H1 (cell line): ENCODE measurements around the gene RAB25. TPM values are rescaled to one million over a fixed set of nuclear protein-coding genes. Genes with fewer than 3 reads are reported as not detected.

ENCODE experiments used
- CREB1 ChIP-seq: IDR thresholded peaks from 2 replicates; pipeline ENCODE4 v1.6.1; 2012; ENCODE audit warnings: inconsistent platforms
- E2F6 ChIP-seq: IDR thresholded peaks from 2 replicates; pipeline ENCODE4 v1.6.1; 2012; ENCODE audit warnings: inconsistent platforms
- FOSL1 ChIP-seq: IDR thresholded peaks from 2 replicates; pipeline ENCODE4 v1.6.1; 2011; ENCODE audit warnings: mild to moderate bottlenecking, low read depth, low read length, moderate library complexity; ENCODE audit not compliant: insufficient read depth
- HDAC2 ChIP-seq, 2 experiments: fragments of 300-600 bp in 1 of 2; sonication (generic) in 1 of 2; IDR thresholded peaks; 2 replicates each; pipeline ENCODE4 v1.6.1; 2011 to 2012; ENCODE audit warnings: low read depth in 2 of 2, low read length in 2 of 2, mild to moderate bottlenecking in 2 of 2, moderate library complexity in 2 of 2, borderline replicate concordance in 1 of 2, inconsistent platforms in 1 of 2
- KDM5A ChIP-seq: fragments of 200-600 bp; IDR thresholded peaks from 2 replicates; pipeline ENCODE4 v1.7.1; 2012; ENCODE audit warnings: mild to moderate bottlenecking, low read length, inconsistent platforms, mixed read lengths
- RFX5 ChIP-seq: IDR thresholded peaks from 2 replicates; pipeline ENCODE4 v1.6.1; 2011; ENCODE audit warnings: low read depth, low read length, improper control_type of control experiment, borderline replicate concordance
- SP2 ChIP-seq: IDR thresholded peaks from 2 replicates; pipeline ENCODE4 v1.6.1; 2012; ENCODE audit warnings: mild to moderate bottlenecking, low read length, inconsistent platforms
- SRF ChIP-seq: IDR thresholded peaks from 2 replicates; pipeline ENCODE4 v1.6.1; 2011; ENCODE audit warnings: mild to moderate bottlenecking, low read depth, low read length, moderate library complexity
- ZNF274 ChIP-seq: IDR thresholded peaks from 2 replicates; pipeline ENCODE4 v1.7.0; 2012; ENCODE audit warnings: low read length, borderline replicate concordance; ENCODE audit errors: extremely low read depth
- polyA plus RNA-seq, 7 experiments: library from polyadenylated mRNA; depleted of rRNA in 3 of 7; stranded (reverse) in 5 of 7; unstranded in 2 of 7; fragments of >200 nt in 5 of 7; fragments of 200-250 nt in 2 of 7; gene quantifications; 1 replicate in 5 of 7; 2 replicates in 1 of 7; 4 replicates in 1 of 7; pipeline versions ENCODE4 v1.2.1 to v1.2.3, GENCODE V29; 2011 to 2013; ENCODE audit warnings: missing spikeins in 2 of 7, mixed read lengths in 2 of 7
- total RNA-seq: library from RNA; stranded (reverse); fragmentation: NEBNext Ultra II Directional; extraction: Animal tissue kit (Norgen Biotek cat#: 25700); gene quantifications from 2 replicates; pipeline ENCODE4 v1.2.1, GENCODE V29; 2021

Gene RAB25
- total and polyA plus RNA-seq, 2 of the 8 experiments (the other 6 are each of a cell fraction or from before 2014, with no cell fraction given): 34.8 to 98.2 TPM

- TF ChIP-seq FOSL1 (no peak), CREB1 (no peak), E2F6 (no peak), SRF (no peak), RFX5 (no peak), KDM5A (no peak), HDAC2 (IDR thresholded peaks at IDR 0.05; ENCODE audit: borderline replicate concordance in 1 of 2, low read depth in 2 of 2, low read length in 2 of 2) (no peak), ZNF274 (no peak), SP2 (no peak)
These were observed 58.7 kb downstream of the RAB25 start (continued) for GRCh38 chr1:156119503-156120209.

Other genes with a start within 250 kb of the RAB25 start
- 52.1 and 52.9 TPM in 2 replicates for gene GON4L, start 203.9 kb upstream of the RAB25 start, total RNA-seq
- gene GON4L, start 203.9 kb upstream of the RAB25 start, polyA plus RNA-seq (2011; rRNA removed): 25.7 and 26.2 TPM in 2 replicates
- gene SYT11, start 201.6 kb upstream of the RAB25 start, total RNA-seq: 9.6 and 9.7 TPM in 2 replicates
- 6.1 and 7.2 TPM in 2 replicates for gene SYT11, start 201.6 kb upstream of the RAB25 start, polyA plus RNA-seq (2011; rRNA removed)
- gene RIT1, start 149.8 kb upstream of the RAB25 start, total RNA-seq: 25.3 TPM in 2 replicates
- 19.7 and 26.8 TPM in 2 replicates for gene RIT1, start 149.8 kb upstream of the RAB25 start, polyA plus RNA-seq (2011; rRNA removed)
- 53.4 and 56.6 TPM in 2 replicates for gene KHDC4, start 126.7 kb upstream of the RAB25 start, total RNA-seq
- gene KHDC4, start 126.7 kb upstream of the RAB25 start, polyA plus RNA-seq (2011; rRNA removed): 59.9 and 81.1 TPM in 2 replicates
- gene RXFP4, start 119.5 kb upstream of the RAB25 start, total RNA-seq: not detected in 2 replicates
- 0.09 TPM in 1 of 2 replicates, not detected in the other for gene RXFP4, start 119.5 kb upstream of the RAB25 start, polyA plus RNA-seq (2011; rRNA removed)
- gene ARHGEF2, start 82.6 kb upstream of the RAB25 start, total RNA-seq: 68.3 and 80.5 TPM in 2 replicates
- 42.7 and 55.0 TPM in 2 replicates for gene ARHGEF2, start 82.6 kb upstream of the RAB25 start, polyA plus RNA-seq (2011; rRNA removed)
- gene SSR2, start 40.2 kb upstream of the RAB25 start, total RNA-seq: 190 and 196 TPM in 2 replicates
- 411 and 648 TPM in 2 replicates for gene SSR2, start 40.2 kb upstream of the RAB25 start, polyA plus RNA-seq (2011; rRNA removed)
- 37.7 and 39.8 TPM in 2 replicates for gene UBQLN4, start 7.4 kb upstream of the RAB25 start, total RNA-seq
- gene UBQLN4, start 7.4 kb upstream of the RAB25 start, polyA plus RNA-seq (2011; rRNA removed): 47.8 and 52.0 TPM in 2 replicates
- 50.5 and 54.7 TPM in 2 replicates for gene LAMTOR2, start 6.4 kb upstream of the RAB25 start, total RNA-seq
- 122 and 131 TPM in 2 replicates for gene LAMTOR2, start 6.4 kb upstream of the RAB25 start, polyA plus RNA-seq (2011; rRNA removed)
- 52.4 and 54.7 TPM in 2 replicates for gene MEX3A, start 21.3 kb downstream of the RAB25 start, total RNA-seq
- gene MEX3A, start 21.3 kb downstream of the RAB25 start, polyA plus RNA-seq (2011; rRNA removed): 34.1 and 43.5 TPM in 2 replicates
- 46.8 and 48.0 TPM in 2 replicates for gene LMNA, start 53.6 kb downstream of the RAB25 start, total RNA-seq
- 25.8 and 38.3 TPM in 2 replicates for gene LMNA, start 53.6 kb downstream of the RAB25 start, polyA plus RNA-seq (2011; rRNA removed)
- gene SEMA4A, start 92.4 kb downstream of the RAB25 start, total RNA-seq: 5.9 and 7.3 TPM in 2 replicates
- 10.6 and 12.0 TPM in 2 replicates for gene SEMA4A, start 92.4 kb downstream of the RAB25 start, polyA plus RNA-seq (2011; rRNA removed)
- 23.4 and 31.4 TPM in 2 replicates for gene SLC25A44, start 132.9 kb downstream of the RAB25 start, total RNA-seq
- 27.0 and 32.1 TPM in 2 replicates for gene SLC25A44, start 132.9 kb downstream of the RAB25 start, polyA plus RNA-seq (2011; rRNA removed)
- 113 and 116 TPM in 2 replicates for gene PMF1, start 151.8 kb downstream of the RAB25 start, total RNA-seq
- gene PMF1, start 151.8 kb downstream of the RAB25 start, polyA plus RNA-seq (2011; rRNA removed): 296 and 337 TPM in 2 replicates
- gene BGLAP, start 181.0 kb downstream of the RAB25 start, total RNA-seq: 0.78 and 1.2 TPM in 2 replicates
- 1.5 and 3.2 TPM in 2 replicates for gene BGLAP, start 181.0 kb downstream of the RAB25 start, polyA plus RNA-seq (2011; rRNA removed)
- 7.1 and 7.2 TPM in 2 replicates for gene PAQR6, start 186.9 kb downstream of the RAB25 start, total RNA-seq
- gene PAQR6, start 186.9 kb downstream of the RAB25 start, polyA plus RNA-seq (2011; rRNA removed): 11.3 and 20.2 TPM in 2 replicates
- gene SMG5, start 221.7 kb downstream of the RAB25 start, total RNA-seq: 94.7 and 98.0 TPM in 2 replicates
- 32.7 and 45.2 TPM in 2 replicates for gene SMG5, start 221.7 kb downstream of the RAB25 start, polyA plus RNA-seq (2011; rRNA removed)
- 1.7 and 2.1 TPM in 2 replicates for gene TMEM79, start 223.2 kb downstream of the RAB25 start, total RNA-seq
- 2.3 and 3.9 TPM in 2 replicates for gene TMEM79, start 223.2 kb downstream of the RAB25 start, polyA plus RNA-seq (2011; rRNA removed)
- 47.6 and 48.1 TPM in 2 replicates for gene GLMP, start 234.5 kb downstream of the RAB25 start, total RNA-seq
- gene GLMP, start 234.5 kb downstream of the RAB25 start, polyA plus RNA-seq (2011; rRNA removed): 59.5 and 69.3 TPM in 2 replicates
- not detected in 2 replicates for gene VHLL, start 238.1 kb downstream of the RAB25 start, total RNA-seq
- gene VHLL, start 238.1 kb downstream of the RAB25 start, polyA plus RNA-seq (2011; rRNA removed): not detected in 2 replicates